Colonic mucosa (tissue), 4 donors: ENCODE measurements around the gene DCST1. TPM values are rescaled to one million over a fixed set of nuclear protein-coding genes. Genes with fewer than 3 reads are reported as not detected.

Experiments used
- DNase-seq: peaks from one replicate; pipeline ENCODE4 v3.0.0-alpha.2; 2020
- H3K27ac ChIP-seq: fragments of 200-600 bp; one replicate; pipeline ENCODE4 v1.8.0; 2021
- H3K27me3 ChIP-seq: fragments of 200-600 bp; one replicate; pipeline ENCODE4 v1.8.0; 2021
- H3K36me3 ChIP-seq: fragments of 200-600 bp; one replicate; pipeline ENCODE4 v1.8.0; 2021
- H3K4me1 ChIP-seq: fragments of 200-600 bp; one replicate; pipeline ENCODE4 v1.8.0; 2021; ENCODE audit warnings: mild to moderate bottlenecking
- H3K4me3 ChIP-seq: fragments of 200-600 bp; one replicate; pipeline ENCODE4 v1.8.0; 2021
- H3K9ac ChIP-seq, 2 donors: one replicate each; pipeline ENCODE4 v1.7.0; 2013; ENCODE audit warnings: control low read depth in 2 of 2, low read depth in 2 of 2, low read length in 2 of 2
- H3K9me3 ChIP-seq: fragments of 200-600 bp; one replicate; pipeline ENCODE4 v1.8.0; 2021
- intact Hi-C: fragments of 100-400 bp; cut with DNase I; formaldehyde crosslinking; loops from one replicate; pipeline ENCODE4 v1.14.1; 2022
- total RNA-seq, 2 donors: library from RNA; stranded (reverse); fragmentation: NEBNext Ultra II Directional in 1 of 2; extraction: Animal tissue kit (Norgen Biotek cat#: 25700) in 1 of 2; gene quantifications; one replicate each; pipeline ENCODE4 v1.2.1, GENCODE V29; 2021
- TF ChIP-seq, protein P1 (sequence below): fragments of 200-600 bp; IDR thresholded peaks from one replicate; pipeline ENCODE4 v1.8.0; 2022; ENCODE audit warnings: antibody characterized with exemption, mild to moderate bottlenecking
- donor health status: healthy.
- donor health status: DM: no; HTN: no; CAD: no.
- donor health status: DM: no; HTN: no; CAD: no.

DCST1 gene
- total RNA-seq, 2 donors from 2014 or later: not detected

DNA sequence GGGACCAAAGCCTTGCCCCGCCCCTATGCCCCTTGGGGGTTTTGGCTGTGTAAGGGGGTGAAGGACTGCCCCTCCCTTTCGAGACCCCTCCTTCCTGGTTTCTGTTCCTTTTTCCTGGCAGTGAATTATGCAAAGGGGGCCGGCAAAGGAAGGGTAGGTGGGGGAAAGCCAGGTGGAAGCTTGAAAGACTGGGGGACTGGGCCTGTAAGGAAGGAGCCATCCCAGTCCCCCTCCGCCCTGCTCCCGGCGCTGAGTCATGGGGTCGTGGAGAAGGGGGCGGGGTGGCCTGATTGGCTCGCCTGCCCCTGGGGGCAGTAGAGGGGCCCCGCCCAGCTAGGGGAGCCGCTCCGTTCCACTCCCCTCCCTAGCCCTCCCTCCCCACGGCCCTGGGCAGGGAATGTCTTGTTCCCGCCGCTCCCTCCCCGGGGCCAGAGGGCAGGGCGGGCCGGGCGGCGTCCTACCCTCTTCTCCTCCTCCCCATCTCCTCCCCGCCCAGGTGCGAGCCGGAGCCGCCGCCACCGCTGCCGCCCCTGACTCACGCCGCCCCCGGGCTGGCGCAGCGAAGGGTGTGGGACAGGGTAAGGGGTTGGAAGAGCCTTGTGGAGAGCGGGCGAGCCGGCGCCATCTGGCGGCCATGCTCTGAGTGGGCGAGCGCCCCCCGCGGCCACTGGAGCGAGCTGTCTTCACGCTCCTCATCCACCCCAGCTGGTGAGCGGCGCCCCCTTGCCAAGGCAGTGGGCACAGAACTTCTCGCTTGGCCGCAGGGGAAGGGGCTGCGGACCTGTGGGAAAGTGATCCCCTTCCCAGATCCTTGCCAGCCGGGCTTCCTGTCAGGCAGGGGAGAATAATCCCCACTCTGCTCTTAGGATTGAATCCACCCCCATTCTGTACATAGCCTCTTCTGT is 16.3 kb upstream of the DCST1 start:
- peak overlapping the region; percentile 80 for H3K27ac ChIP-seq
- no peaks in the 10 kb centered on the region for H3K9me3 ChIP-seq
- peaks cover 31% of the 10 kb centered on the region for H3K4me1 ChIP-seq
- peaks cover 13% of the 10 kb centered on the region for H3K36me3 ChIP-seq
- H3K9ac ChIP-seq: peak overlapping the region; percentile 83 to 86
- intact Hi-C loops: no loop called here
- DNase-seq: peak; percentile 96
- H3K27me3 ChIP-seq: no peaks in the 10 kb centered on the region
- peak overlapping the region; percentile 37 for H3K4me3 ChIP-seq
- TF ChIP-seq, protein P1, sequence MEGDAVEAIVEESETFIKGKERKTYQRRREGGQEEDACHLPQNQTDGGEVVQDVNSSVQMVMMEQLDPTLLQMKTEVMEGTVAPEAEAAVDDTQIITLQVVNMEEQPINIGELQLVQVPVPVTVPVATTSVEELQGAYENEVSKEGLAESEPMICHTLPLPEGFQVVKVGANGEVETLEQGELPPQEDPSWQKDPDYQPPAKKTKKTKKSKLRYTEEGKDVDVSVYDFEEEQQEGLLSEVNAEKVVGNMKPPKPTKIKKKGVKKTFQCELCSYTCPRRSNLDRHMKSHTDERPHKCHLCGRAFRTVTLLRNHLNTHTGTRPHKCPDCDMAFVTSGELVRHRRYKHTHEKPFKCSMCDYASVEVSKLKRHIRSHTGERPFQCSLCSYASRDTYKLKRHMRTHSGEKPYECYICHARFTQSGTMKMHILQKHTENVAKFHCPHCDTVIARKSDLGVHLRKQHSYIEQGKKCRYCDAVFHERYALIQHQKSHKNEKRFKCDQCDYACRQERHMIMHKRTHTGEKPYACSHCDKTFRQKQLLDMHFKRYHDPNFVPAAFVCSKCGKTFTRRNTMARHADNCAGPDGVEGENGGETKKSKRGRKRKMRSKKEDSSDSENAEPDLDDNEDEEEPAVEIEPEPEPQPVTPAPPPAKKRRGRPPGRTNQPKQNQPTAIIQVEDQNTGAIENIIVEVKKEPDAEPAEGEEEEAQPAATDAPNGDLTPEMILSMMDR: peak; percentile 99

DNA sequence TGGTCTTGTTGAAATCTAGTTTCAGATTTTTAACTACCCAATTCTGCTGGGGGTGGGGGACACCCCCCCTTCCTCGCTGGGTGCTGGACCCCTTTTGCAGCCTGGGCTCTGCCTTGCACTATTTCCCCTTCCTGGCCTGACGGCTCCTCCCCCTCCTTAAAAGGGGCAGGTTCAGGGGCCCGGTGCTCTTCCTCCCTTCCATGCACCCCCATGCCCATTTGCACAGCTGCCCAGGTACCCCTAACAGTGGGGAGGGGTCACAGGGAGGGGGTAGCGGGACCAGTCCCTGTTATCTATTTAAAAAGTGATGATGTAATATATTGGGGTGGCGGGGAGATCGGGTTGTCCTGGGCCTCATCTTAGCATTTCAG is 15.7 kb upstream of the DCST1 start:
- no peak for DNase-seq
- intact Hi-C loops: no loop called here

DNA sequence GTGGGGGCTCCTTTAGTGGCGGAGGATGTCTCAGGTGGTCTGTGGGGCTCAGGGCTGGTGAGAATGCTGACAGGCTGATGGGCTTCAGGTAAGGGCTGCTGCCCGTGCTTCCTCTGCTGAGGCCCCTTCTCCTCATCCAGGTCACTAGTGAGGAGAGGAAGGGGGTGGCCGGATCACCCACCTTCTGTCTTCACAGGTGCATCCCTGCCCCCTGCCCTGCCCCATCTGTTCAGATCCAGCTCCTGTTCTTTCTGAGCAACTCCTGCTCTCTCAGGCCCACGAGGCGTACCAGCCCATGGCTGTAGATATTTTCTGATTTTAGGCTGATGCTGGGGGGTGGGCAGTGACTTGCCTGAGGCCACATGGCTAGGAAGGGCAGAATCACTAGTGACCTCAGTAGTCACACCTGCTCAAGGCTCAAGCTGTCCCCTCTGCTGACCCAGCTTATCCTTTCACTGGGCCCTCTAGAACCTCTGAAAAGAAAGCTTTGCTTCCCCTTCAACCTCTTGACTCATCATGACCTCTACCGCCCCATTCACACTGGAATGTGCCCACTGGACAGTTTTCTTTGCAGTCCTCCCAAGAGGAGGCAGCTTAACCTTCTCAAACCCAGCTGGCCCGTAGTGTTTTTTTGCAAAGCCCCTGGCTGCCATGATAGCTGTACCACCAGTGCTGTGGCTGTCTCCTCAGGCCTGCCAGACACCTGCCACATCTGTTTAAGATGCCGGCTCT is 14.8 kb upstream of the DCST1 start:
- H3K27ac ChIP-seq: no peak overlapping the region
- peak overlapping the region in 1 of 2 donors; percentile 2 for H3K9ac ChIP-seq
- H3K4me1 ChIP-seq: peaks cover 16% of the 10 kb centered on the region
- H3K4me3 ChIP-seq: no peak overlapping the region
- peaks cover 13% of the 10 kb centered on the region for H3K36me3 ChIP-seq
- intact Hi-C loops: no loop called here
- no peaks in the 10 kb centered on the region for H3K27me3 ChIP-seq
- H3K9me3 ChIP-seq: no peaks in the 10 kb centered on the region
- TF ChIP-seq, protein P1: no peak
- no peak for DNase-seq

More for the DNA sequence above, 15.7 kb upstream of the DCST1 start:
- H3K9me3 ChIP-seq: no peaks in the 10 kb centered on the region
- TF ChIP-seq, protein P1: no peak
- H3K27ac ChIP-seq: peak overlapping the region; percentile 80
- peaks cover 13% of the 10 kb centered on the region for H3K36me3 ChIP-seq
- H3K4me3 ChIP-seq: peak overlapping the region; percentile 37
- no peaks in the 10 kb centered on the region for H3K27me3 ChIP-seq
- peak overlapping the region; percentile 83 to 86 for H3K9ac ChIP-seq
- peaks cover 25% of the 10 kb centered on the region for H3K4me1 ChIP-seq

DNA sequence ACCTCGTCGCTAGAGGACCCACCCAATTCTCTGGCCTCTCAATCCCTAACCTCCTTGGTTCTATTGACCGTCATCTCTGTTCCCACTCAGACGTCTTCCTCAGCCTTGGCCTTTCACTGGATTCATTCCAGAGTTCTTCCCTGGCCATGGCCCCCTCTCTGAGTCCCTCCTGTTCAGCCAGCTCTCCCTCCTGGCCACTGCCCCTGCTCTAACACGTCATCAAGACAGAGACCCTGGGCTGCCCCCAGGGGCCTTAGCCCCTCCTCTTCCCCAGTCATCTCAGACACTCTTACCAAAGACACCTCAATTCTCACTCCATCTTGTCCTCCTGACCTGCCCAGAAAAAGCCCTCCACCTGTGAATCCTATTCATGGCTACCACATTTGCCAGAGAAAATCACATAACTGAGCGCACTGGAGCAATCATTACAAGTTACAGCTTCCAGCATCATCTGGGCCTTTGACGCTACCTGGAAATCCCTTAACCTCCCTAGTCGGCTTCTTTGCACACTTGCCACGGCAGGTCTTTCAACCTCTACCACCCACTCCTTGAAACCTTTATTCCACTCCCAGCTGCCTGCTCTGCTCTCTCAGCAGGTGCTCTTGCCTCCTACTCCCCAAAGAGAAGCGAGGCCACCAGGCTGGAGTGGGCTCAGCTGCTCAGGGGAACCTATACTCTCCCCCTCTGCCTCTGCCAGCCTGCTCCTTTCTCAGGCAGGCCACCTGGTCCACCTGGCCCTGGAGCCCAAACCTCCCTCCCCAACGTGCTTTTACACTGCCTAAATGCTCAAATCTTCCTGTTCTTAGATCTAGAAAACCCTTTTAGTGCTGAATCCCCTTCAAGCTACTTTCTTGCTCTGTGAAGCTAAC is 14.0 kb upstream of the DCST1 start:
- H3K4me1 ChIP-seq: peaks cover 16% of the 10 kb centered on the region
- intact Hi-C loops: no loop called here
- no peak overlapping the region for H3K9ac ChIP-seq
- TF ChIP-seq, protein P1: no peak
- no peak overlapping the region for H3K27ac ChIP-seq
- no peaks in the 10 kb centered on the region for H3K9me3 ChIP-seq
- no peak for DNase-seq
- H3K36me3 ChIP-seq: peaks cover 7% of the 10 kb centered on the region
- no peak overlapping the region for H3K4me3 ChIP-seq
- H3K27me3 ChIP-seq: no peaks in the 10 kb centered on the region
